GM12878 (cell line): Measurements from ENCODE around the gene LAMB4. TPM values are rescaled to one million over a fixed set of nuclear protein-coding genes. Genes with fewer than 3 reads are reported as not detected.

ENCODE experiments used
- ATAC-seq: fragments of 200-7000 bp; cut with Tn5 transposase; 3 replicates; pipeline ENCODE4 v1.9.1; 2020; ENCODE audit warnings: mild to moderate bottlenecking, moderate library complexity
- BruUV-seq: library from RNA; stranded (reverse); fragments of 400-500 nt; replicated peaks from 2 replicates; lab custom pipeline; 2021; lab: Mats Ljungman, UMichigan
- CTCF ChIA-PET: fragments of 300-600 bp; sonication (Branson Sonifier 250); formaldehyde crosslinking; extraction: SDS; loops from one replicate; lab custom pipeline; 2021; ENCODE audit warnings: inconsistent platforms; lab: Yijun Ruan, JAX
- POLR2A ChIA-PET: fragments of 350-600 bp; formaldehyde crosslinking; extraction: SDS; loops from one replicate; lab custom pipeline; 2021; ENCODE audit warnings: inconsistent platforms; lab: Charles Lee
- RAD21 ChIA-PET: fragments of 300-600 bp; sonication (Branson Sonifier 250); formaldehyde crosslinking; loops from one replicate; lab custom pipeline; 2023; ENCODE audit warnings: antibody characterized with exemption; ENCODE audit not compliant: unreplicated experiment; lab: Charles Lee
- SMC1A ChIA-PET: fragments of 300-600 bp; sonication (Branson Sonifier 250); formaldehyde crosslinking; loops from one replicate; lab custom pipeline; 2023; ENCODE audit not compliant: unreplicated experiment, uncharacterized antibody; lab: Charles Lee
- DNase-seq: peaks from one replicate; pipeline ENCODE4 v3.0.0-alpha.2; 2011; ENCODE audit warnings: low read depth, low spot score
- FAIRE-seq: peaks from 3 replicates; lab custom pipeline; 2011; peaks lifted over from hg19 to GRCh38; lab: Jason Lieb, UNC
- H2AFZ ChIP-seq: 2 replicates; pipeline ENCODE4 v1.6.0; 2011; ENCODE audit warnings: low read depth, low read length, control low read depth; ENCODE audit not compliant: control insufficient read depth
- H3K27ac ChIP-seq: 2 replicates; pipeline ENCODE4 v1.5.1; 2011; ENCODE audit warnings: control low read depth; ENCODE audit not compliant: control insufficient read depth, insufficient read depth
- H3K27me3 ChIP-seq, 2 experiments: replicated peaks in 1 of 2; 2 replicates each; pipeline versions ENCODE4 v1.6.0 to v1.6.1; 2011; ENCODE audit warnings: low read length in 1 of 2; ENCODE audit not compliant: control insufficient read depth in 2 of 2, insufficient read depth in 2 of 2
- H3K36me3 ChIP-seq, 2 experiments: 2 replicates each; pipeline ENCODE4 v1.5.1; 2011; ENCODE audit warnings: low read length in 1 of 2; ENCODE audit not compliant: control insufficient read depth in 2 of 2, insufficient read depth in 2 of 2
- H3K4me1 ChIP-seq: 2 replicates; pipeline ENCODE4 v1.6.1; 2011; ENCODE audit warnings: mild to moderate bottlenecking, low read length, moderate library complexity, mixed read lengths; ENCODE audit not compliant: control insufficient read depth, insufficient read depth
- H3K4me2 ChIP-seq: 2 replicates; pipeline ENCODE4 v1.6.0; 2011; ENCODE audit warnings: control low read depth; ENCODE audit not compliant: control insufficient read depth, insufficient read depth
- H3K4me3 ChIP-seq: fragments of 200-600 bp; sonication (generic); 2 replicates; pipeline ENCODE4 v1.5.1; 2016
- H3K79me2 ChIP-seq: 2 replicates; pipeline ENCODE4 v1.6.0; 2011; ENCODE audit warnings: low read length; ENCODE audit not compliant: control insufficient read depth, insufficient read depth
- H3K9ac ChIP-seq: 2 replicates; pipeline ENCODE4 v1.8.0; 2011; ENCODE audit warnings: low read length, control low read depth, mixed read lengths; ENCODE audit not compliant: control insufficient read depth, insufficient read depth
- H3K9me3 ChIP-seq: replicated peaks from 3 replicates; pipeline ENCODE4 v1.5.1; 2011; ENCODE audit warnings: mild to moderate bottlenecking, low read length; ENCODE audit not compliant: control insufficient read depth, insufficient read depth
- H4K20me1 ChIP-seq: 2 replicates; pipeline ENCODE4 v1.6.0; 2011; ENCODE audit not compliant: control insufficient read depth, insufficient read depth
- CBFB ChIP-seq: IDR thresholded peaks from 2 replicates; pipeline ENCODE4 v1.6.1; 2016; ENCODE audit warnings: antibody characterized with exemption, low read depth
- EP300 ChIP-seq, 2 experiments: fragments of 150-350 bp in 1 of 2; IDR thresholded peaks; 2 replicates each; pipeline ENCODE4 v1.6.1; 2011 to 2012; ENCODE audit warnings: low read depth in 2 of 2, low read length in 2 of 2, borderline replicate concordance in 1 of 2, improper control_type of control experiment in 1 of 2, inconsistent platforms in 1 of 2; ENCODE audit not compliant: control insufficient read depth in 1 of 2
- GABPA ChIP-seq: IDR thresholded peaks from 2 replicates; pipeline ENCODE4 v1.6.1; 2014; ENCODE audit warnings: antibody characterized with exemption, low read depth, mild to moderate bottlenecking, inconsistent platforms
- IKZF2 ChIP-seq, 2 experiments: fragments of 450-650 bp; IDR thresholded peaks; 2 replicates each; pipeline ENCODE4 v1.6.1; 2017; ENCODE audit warnings: mild to moderate bottlenecking in 2 of 2, moderate library complexity in 2 of 2
- LARP7 ChIP-seq: fragments of 450-650 bp; IDR thresholded peaks from 2 replicates; pipeline ENCODE4 v1.6.1; 2017; ENCODE audit warnings: mild to moderate bottlenecking
- NR2F1 ChIP-seq: fragments of 450-650 bp; conservative IDR thresholded peaks from 2 replicates; pipeline ENCODE4 v1.6.1; 2017; ENCODE audit warnings: mild to moderate bottlenecking
- PAX8 ChIP-seq: fragments of 450-650 bp; IDR thresholded peaks from 2 replicates; pipeline ENCODE4 v1.6.1; 2017; ENCODE audit warnings: mild to moderate bottlenecking, moderate library complexity
- POLR2A ChIP-seq: IDR thresholded peaks from 2 replicates; pipeline ENCODE4 v1.6.1; 2011; ENCODE audit warnings: low read depth, mild to moderate bottlenecking, low read length
- SMARCA5 ChIP-seq: fragments of 450-650 bp; IDR thresholded peaks from 2 replicates; pipeline ENCODE4 v1.6.1; 2017; ENCODE audit warnings: mild to moderate bottlenecking
- SPI1 ChIP-seq: IDR thresholded peaks from 2 replicates; pipeline ENCODE4 v1.6.1; 2011; ENCODE audit warnings: low read depth, mild to moderate bottlenecking, low read length, moderate library complexity, borderline replicate concordance; ENCODE audit not compliant: insufficient read depth
- SREBF2 ChIP-seq: IDR thresholded peaks from 2 replicates; pipeline ENCODE4 v1.6.1; 2012; ENCODE audit warnings: mild to moderate bottlenecking, low read length
- YY1 ChIP-seq: IDR thresholded peaks from 2 replicates; pipeline ENCODE4 v1.6.1; 2011; ENCODE audit warnings: low read depth, mild to moderate bottlenecking, low read length
- WGBS: methylation state at CpG from one replicate; pipeline ENCODE4 v1.1.6; 2016; ENCODE audit warnings: low lambda C conversion rate; ENCODE audit not compliant: insufficient replicate concordance, insufficient coverage; ENCODE audit errors: missing lambda C conversion rate; 5-methylcytosine and 5-hydroxymethylcytosine counted together
- in situ Hi-C: fragments of 300-500 bp; cut with MboI; formaldehyde crosslinking; loops from 9 replicates; pipeline ENCODE4 v1.14.3; 2018; ENCODE audit warnings: mixed read lengths
- intact Hi-C: fragments of 100-400 bp; cut with micrococcal nuclease; formaldehyde crosslinking; loops from one replicate; pipeline ENCODE4 v1.14.2; 2022; ENCODE audit not compliant: unreplicated experiment
- polyA plus RNA-seq, 11 experiments: library from polyadenylated mRNA; depleted of rRNA in 4 of 11; unstranded in 6 of 11; stranded (reverse) in 5 of 11; fragments of >200 nt; fragmentation: Nextera tagmentation in 4 of 11; fragmentation: Illumina TruSeq in 1 of 11; extraction: Ambion mirVana in 4 of 11; extraction: Trizol in 1 of 11; gene quantifications; 1 replicate in 1 of 11; 2 replicates in 10 of 11; pipeline versions ENCODE4 v1.2.1 to v1.2.3, GENCODE V29; 2011 to 2016; ENCODE audit warnings: inconsistent platforms in 2 of 11, missing spikeins in 2 of 11, low read depth in 1 of 11
- total RNA-seq, 4 experiments: library from RNA; depleted of rRNA in 3 of 4; stranded (reverse); fragments of >200 nt in 3 of 4; fragmentation: Illumina TruSeq in 1 of 4; extraction: Trizol in 1 of 4; gene quantifications; 2 replicates each; pipeline versions ENCODE4 v1.2.1 to v1.2.3, GENCODE V29; 2013 to 2021
- TF ChIP-seq, protein P1 (sequence below): fragments of 450-650 bp; IDR thresholded peaks from 2 replicates; pipeline ENCODE4 v1.6.1; 2017; ENCODE audit warnings: antibody characterized with exemption, mild to moderate bottlenecking, moderate library complexity

Gene LAMB4
- total and polyA plus RNA-seq, 10 of the 15 experiments (the other 5 are each of a cell fraction or from before 2014, with no cell fraction given) = 0.04 to 0.06 TPM; not detected in 8

DNA sequence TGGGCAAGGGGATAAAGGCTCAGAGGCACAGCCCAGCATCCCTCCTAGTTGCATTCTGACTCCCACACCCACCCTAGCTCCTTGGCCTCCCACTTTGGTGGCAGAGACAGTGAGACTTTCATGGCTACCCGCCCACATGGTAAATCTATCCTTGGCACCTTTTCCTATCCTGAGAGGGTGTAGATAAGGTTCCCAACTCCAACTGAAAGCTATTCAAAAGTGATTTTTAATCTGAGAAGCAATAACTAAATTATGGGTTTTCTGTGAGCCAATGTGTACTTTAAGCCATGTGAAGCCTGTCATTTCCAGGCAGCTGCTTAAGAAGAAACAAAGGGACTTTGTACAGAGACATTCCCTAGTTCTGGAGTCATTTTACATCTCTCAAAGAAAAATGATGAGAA lies 136.3 kb downstream of the LAMB4 start:
- SMC1A ChIA-PET = no interaction called here
- intact Hi-C loops = no loop called here
- Histone ChIP-seq H3K36me3 (no peaks in the 10 kb centered on the region), H3K4me2 (no peak overlapping the region), H4K20me1 (no peaks in the 10 kb centered on the region), H3K9ac (no peak overlapping the region), H3K9me3 (no peaks in the 10 kb centered on the region), H3K4me1 (no peaks in the 10 kb centered on the region), H2AFZ (no peak overlapping the region), H3K27me3 (peaks cover 0 to 2% of the 10 kb centered on the region in 2 experiments; a peak in 1 of 4 replicates), H3K4me3 (no peak overlapping the region), H3K79me2 (no peaks in the 10 kb centered on the region), H3K27ac (no peak overlapping the region)
- POLR2A ChIA-PET = no interaction called here
- TF ChIP-seq SPI1 (no peak), EP300 (IDR thresholded peaks at IDR 0.05; ENCODE audit: borderline replicate concordance in 1 of 2, control insufficient read depth in 1 of 2, low read depth in 2 of 2, low read length in 2 of 2) (no peak), SMARCA5 (no peak), CBFB (no peak), NR2F1 (no peak), SREBF2 (no peak), LARP7 (no peak)
- in situ Hi-C loops = no loop called here
- no peak for ATAC-seq
- CTCF ChIA-PET = no interaction called here
- RAD21 ChIA-PET = no interaction called here
- FAIRE-seq = no peak
- BruUV-seq = no TSS peak
- 5% methylated on average over 1 of the region's 1 CpG for WGBS
- DNase-seq = no peak

DNA sequence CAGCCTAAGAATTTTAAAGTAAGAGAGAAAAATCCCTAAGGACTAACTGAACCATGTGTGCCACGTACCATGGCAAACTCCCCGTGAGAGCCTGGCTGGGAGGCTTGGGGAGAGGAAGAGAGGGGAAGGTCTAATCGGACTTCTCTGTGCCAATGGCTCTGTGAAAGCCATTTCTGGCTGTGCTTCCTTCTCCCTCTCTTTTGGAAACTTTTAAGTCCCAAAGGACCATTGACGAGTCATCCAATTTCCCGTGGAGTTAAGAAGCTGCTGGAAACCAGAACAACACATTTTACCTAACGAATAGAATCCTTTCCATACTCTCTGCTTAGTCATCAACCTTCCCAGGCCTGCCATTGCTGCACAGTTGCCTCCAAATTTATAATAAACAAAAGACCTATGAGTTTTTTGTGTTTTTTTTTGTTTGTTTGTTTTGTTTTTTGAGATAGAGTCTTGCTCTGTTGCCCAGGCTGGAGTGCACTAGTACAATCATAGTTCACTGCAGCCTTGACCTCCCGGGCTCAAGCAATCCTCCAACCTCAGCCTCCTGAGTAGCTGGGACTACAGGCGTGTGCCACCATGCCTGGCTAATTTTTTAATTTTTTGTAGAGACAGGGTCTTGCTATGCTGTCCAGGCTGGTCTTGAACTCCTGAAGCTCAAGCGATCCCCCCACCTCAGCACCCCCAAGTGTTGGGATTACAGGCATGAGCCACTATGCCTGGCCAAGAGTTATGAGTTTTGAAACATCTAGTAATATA lies 140.4 kb downstream of the LAMB4 start:
- Histone ChIP-seq H2AFZ (no peak overlapping the region), H3K9me3 (no peaks in the 10 kb centered on the region), H3K27ac (no peak overlapping the region), H3K4me1 (no peaks in the 10 kb centered on the region), H3K27me3 (no peaks in the 10 kb centered on the region; a peak in 1 of 4 replicates), H3K36me3 (no peaks in the 10 kb centered on the region), H3K4me3 (no peak overlapping the region), H3K9ac (no peak overlapping the region), H3K4me2 (no peak overlapping the region), H4K20me1 (no peaks in the 10 kb centered on the region), H3K79me2 (no peaks in the 10 kb centered on the region)
- in situ Hi-C loops (no loop called here), intact Hi-C loops (no loop called here)
- TF ChIP-seq IKZF2 (IDR thresholded peaks at IDR 0.05) (no peak), YY1 (no peak), GABPA (no peak), POLR2A (no peak), PAX8 (no peak)
- TF ChIP-seq, protein P1, sequence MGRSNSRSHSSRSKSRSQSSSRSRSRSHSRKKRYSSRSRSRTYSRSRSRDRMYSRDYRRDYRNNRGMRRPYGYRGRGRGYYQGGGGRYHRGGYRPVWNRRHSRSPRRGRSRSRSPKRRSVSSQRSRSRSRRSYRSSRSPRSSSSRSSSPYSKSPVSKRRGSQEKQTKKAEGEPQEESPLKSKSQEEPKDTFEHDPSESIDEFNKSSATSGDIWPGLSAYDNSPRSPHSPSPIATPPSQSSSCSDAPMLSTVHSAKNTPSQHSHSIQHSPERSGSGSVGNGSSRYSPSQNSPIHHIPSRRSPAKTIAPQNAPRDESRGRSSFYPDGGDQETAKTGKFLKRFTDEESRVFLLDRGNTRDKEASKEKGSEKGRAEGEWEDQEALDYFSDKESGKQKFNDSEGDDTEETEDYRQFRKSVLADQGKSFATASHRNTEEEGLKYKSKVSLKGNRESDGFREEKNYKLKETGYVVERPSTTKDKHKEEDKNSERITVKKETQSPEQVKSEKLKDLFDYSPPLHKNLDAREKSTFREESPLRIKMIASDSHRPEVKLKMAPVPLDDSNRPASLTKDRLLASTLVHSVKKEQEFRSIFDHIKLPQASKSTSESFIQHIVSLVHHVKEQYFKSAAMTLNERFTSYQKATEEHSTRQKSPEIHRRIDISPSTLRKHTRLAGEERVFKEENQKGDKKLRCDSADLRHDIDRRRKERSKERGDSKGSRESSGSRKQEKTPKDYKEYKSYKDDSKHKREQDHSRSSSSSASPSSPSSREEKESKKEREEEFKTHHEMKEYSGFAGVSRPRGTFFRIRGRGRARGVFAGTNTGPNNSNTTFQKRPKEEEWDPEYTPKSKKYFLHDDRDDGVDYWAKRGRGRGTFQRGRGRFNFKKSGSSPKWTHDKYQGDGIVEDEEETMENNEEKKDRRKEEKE = no peak
- RAD21 ChIA-PET = no interaction called here
- no TSS peak for BruUV-seq
- ATAC-seq (no peak), FAIRE-seq (no peak), DNase-seq (no peak)
- CTCF ChIA-PET = interaction anchor here (0.8 kb wide), 1 partner anchor 9 kb away, joined by 3 read pairs; no protein-coding TSS in a partner anchor
- SMC1A ChIA-PET = no interaction called here
- WGBS = 14% methylated on average over 9 of the region's 9 CpGs
- POLR2A ChIA-PET = no interaction called here
